GM23338 (cell line): Measurements from ENCODE around the gene SPECC1.
"Not testable (repeated sequence)": the region's sequence is repeated elsewhere in the genome, so short reads cannot be mapped to it uniquely, and the experiment has no call there.

Experiments
- CREB1 ChIP-seq: fragments of 250-450 bp; sonication (Bioruptor Pico); IDR thresholded peaks from 2 replicates; pipeline ENCODE4 v1.5.0; 2020; ENCODE audit warnings: low read depth, mild to moderate bottlenecking, moderate library complexity
- CTCF ChIP-seq, 2 experiments: fragments of 200-600 bp in 1 of 2; sonication (generic) in 1 of 2; conservative IDR thresholded peaks; 2 replicates each; pipeline versions ENCODE4 v1.5.1 to v1.6.1; 2016 to 2017; ENCODE audit warnings: antibody characterized with exemption in 2 of 2, low read depth in 2 of 2, mild to moderate bottlenecking in 2 of 2, moderate library complexity in 1 of 2
- EZH2 ChIP-seq: fragments of 200-600 bp; sonication (generic); IDR thresholded peaks from one replicate; pipeline ENCODE4 v1.8.0; 2017; ENCODE audit warnings: antibody characterized with exemption, mild to moderate bottlenecking, low read depth; ENCODE audit not compliant: unreplicated experiment
- EZH2phosphoT487 ChIP-seq: fragments of 200-600 bp; sonication (generic); IDR thresholded peaks from one replicate; pipeline ENCODE4 v1.8.1; 2018; ENCODE audit warnings: antibody characterized with exemption; ENCODE audit not compliant: unreplicated experiment
- JUNB ChIP-seq: IDR thresholded peaks from one replicate; pipeline ENCODE4 v1.6.1; 2016; ENCODE audit warnings: antibody characterized with exemption; ENCODE audit not compliant: unreplicated experiment
- NANOG ChIP-seq: IDR thresholded peaks from 2 replicates; pipeline ENCODE4 v1.6.1; 2016; ENCODE audit warnings: antibody characterized with exemption, borderline replicate concordance
- POLR2AphosphoS5 ChIP-seq: IDR thresholded peaks from 2 replicates; pipeline ENCODE4 v1.6.1; 2016; ENCODE audit warnings: antibody characterized with exemption, low read depth
- STAT1 ChIP-seq: IDR thresholded peaks from one replicate; pipeline ENCODE4 v1.6.1; 2016; ENCODE audit warnings: antibody characterized with exemption; ENCODE audit not compliant: unreplicated experiment
- ZNF114 ChIP-seq: fragments of 250-450 bp; sonication (Bioruptor Pico); IDR thresholded peaks from 2 replicates; pipeline ENCODE4 v1.5.0; 2020; ENCODE audit warnings: mild to moderate bottlenecking, moderate library complexity
- TF ChIP-seq, protein P1 (sequence below): fragments of 250-450 bp; sonication (Bioruptor Pico); IDR thresholded peaks from 2 replicates; pipeline ENCODE4 v1.5.0; 2020; ENCODE audit warnings: mild to moderate bottlenecking, moderate library complexity
- TF ChIP-seq, protein P2 (sequence below): IDR thresholded peaks from one replicate; pipeline ENCODE4 v1.6.1; 2018; ENCODE audit warnings: antibody characterized with exemption; ENCODE audit not compliant: unreplicated experiment
- TF ChIP-seq, protein P3 (sequence below): IDR thresholded peaks from 2 replicates; pipeline ENCODE4 v1.6.1; 2016; ENCODE audit warnings: antibody characterized with exemption

GRCh38 chr17:20016475-20016992 lies 7.4 kb downstream of the SPECC1 start:
- TF ChIP-seq CTCF (conservative IDR thresholded peaks at IDR 0.05; ENCODE audit: low read depth in 2 of 2): 0 out of 4 replicates have a peak, but pooled peaks of 1 of the 2 experiments have one; percentile 16
- TF ChIP-seq, protein P1, sequence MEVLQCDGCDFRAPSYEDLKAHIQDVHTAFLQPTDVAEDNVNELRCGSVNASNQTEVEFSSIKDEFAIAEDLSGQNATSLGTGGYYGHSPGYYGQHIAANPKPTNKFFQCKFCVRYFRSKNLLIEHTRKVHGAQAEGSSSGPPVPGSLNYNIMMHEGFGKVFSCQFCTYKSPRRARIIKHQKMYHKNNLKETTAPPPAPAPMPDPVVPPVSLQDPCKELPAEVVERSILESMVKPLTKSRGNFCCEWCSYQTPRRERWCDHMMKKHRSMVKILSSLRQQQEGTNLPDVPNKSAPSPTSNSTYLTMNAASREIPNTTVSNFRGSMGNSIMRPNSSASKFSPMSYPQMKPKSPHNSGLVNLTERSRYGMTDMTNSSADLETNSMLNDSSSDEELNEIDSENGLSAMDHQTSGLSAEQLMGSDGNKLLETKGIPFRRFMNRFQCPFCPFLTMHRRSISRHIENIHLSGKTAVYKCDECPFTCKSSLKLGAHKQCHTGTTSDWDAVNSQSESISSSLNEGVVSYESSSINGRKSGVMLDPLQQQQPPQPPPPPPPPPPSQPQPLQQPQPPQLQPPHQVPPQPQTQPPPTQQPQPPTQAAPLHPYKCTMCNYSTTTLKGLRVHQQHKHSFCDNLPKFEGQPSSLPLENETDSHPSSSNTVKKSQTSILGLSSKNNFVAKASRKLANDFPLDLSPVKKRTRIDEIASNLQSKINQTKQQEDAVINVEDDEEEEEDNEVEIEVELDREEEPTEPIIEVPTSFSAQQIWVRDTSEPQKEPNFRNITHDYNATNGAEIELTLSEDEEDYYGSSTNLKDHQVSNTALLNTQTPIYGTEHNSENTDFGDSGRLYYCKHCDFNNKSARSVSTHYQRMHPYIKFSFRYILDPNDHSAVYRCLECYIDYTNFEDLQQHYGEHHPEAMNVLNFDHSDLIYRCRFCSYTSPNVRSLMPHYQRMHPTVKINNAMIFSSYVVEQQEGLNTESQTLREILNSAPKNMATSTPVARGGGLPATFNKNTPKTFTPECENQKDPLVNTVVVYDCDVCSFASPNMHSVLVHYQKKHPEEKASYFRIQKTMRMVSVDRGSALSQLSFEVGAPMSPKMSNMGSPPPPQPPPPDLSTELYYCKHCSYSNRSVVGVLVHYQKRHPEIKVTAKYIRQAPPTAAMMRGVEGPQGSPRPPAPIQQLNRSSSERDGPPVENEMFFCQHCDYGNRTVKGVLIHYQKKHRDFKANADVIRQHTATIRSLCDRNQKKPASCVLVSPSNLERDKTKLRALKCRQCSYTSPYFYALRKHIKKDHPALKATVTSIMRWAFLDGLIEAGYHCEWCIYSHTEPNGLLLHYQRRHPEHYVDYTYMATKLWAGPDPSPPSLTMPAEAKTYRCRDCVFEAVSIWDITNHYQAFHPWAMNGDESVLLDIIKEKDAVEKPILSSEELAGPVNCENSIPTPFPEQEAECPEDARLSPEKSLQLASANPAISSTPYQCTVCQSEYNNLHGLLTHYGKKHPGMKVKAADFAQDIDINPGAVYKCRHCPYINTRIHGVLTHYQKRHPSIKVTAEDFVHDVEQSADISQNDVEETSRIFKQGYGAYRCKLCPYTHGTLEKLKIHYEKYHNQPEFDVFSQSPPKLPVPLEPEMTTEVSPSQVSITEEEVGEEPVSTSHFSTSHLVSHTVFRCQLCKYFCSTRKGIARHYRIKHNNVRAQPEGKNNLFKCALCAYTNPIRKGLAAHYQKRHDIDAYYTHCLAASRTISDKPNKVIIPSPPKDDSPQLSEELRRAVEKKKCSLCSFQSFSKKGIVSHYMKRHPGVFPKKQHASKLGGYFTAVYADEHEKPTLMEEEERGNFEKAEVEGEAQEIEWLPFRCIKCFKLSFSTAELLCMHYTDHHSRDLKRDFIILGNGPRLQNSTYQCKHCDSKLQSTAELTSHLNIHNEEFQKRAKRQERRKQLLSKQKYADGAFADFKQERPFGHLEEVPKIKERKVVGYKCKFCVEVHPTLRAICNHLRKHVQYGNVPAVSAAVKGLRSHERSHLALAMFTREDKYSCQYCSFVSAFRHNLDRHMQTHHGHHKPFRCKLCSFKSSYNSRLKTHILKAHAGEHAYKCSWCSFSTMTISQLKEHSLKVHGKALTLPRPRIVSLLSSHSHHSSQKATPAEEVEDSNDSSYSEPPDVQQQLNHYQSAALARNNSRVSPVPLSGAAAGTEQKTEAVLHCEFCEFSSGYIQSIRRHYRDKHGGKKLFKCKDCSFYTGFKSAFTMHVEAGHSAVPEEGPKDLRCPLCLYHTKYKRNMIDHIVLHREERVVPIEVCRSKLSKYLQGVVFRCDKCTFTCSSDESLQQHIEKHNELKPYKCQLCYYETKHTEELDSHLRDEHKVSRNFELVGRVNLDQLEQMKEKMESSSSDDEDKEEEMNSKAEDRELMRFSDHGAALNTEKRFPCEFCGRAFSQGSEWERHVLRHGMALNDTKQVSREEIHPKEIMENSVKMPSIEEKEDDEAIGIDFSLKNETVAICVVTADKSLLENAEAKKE (CRISPR knock-in tag): not testable (repeated sequence)
- not testable (repeated sequence) for TF ChIP-seq EZH2phosphoT487; POLR2AphosphoS5; JUNB; EZH2; STAT1; ZNF114 (CRISPR knock-in tag); CREB1 (CRISPR knock-in tag); NANOG
- TF ChIP-seq, protein P2, sequence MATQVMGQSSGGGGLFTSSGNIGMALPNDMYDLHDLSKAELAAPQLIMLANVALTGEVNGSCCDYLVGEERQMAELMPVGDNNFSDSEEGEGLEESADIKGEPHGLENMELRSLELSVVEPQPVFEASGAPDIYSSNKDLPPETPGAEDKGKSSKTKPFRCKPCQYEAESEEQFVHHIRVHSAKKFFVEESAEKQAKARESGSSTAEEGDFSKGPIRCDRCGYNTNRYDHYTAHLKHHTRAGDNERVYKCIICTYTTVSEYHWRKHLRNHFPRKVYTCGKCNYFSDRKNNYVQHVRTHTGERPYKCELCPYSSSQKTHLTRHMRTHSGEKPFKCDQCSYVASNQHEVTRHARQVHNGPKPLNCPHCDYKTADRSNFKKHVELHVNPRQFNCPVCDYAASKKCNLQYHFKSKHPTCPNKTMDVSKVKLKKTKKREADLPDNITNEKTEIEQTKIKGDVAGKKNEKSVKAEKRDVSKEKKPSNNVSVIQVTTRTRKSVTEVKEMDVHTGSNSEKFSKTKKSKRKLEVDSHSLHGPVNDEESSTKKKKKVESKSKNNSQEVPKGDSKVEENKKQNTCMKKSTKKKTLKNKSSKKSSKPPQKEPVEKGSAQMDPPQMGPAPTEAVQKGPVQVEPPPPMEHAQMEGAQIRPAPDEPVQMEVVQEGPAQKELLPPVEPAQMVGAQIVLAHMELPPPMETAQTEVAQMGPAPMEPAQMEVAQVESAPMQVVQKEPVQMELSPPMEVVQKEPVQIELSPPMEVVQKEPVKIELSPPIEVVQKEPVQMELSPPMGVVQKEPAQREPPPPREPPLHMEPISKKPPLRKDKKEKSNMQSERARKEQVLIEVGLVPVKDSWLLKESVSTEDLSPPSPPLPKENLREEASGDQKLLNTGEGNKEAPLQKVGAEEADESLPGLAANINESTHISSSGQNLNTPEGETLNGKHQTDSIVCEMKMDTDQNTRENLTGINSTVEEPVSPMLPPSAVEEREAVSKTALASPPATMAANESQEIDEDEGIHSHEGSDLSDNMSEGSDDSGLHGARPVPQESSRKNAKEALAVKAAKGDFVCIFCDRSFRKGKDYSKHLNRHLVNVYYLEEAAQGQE: not testable (repeated sequence)
- TF ChIP-seq, protein P3, sequence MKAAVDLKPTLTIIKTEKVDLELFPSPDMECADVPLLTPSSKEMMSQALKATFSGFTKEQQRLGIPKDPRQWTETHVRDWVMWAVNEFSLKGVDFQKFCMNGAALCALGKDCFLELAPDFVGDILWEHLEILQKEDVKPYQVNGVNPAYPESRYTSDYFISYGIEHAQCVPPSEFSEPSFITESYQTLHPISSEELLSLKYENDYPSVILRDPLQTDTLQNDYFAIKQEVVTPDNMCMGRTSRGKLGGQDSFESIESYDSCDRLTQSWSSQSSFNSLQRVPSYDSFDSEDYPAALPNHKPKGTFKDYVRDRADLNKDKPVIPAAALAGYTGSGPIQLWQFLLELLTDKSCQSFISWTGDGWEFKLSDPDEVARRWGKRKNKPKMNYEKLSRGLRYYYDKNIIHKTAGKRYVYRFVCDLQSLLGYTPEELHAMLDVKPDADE: not testable (repeated sequence)
